ENCODE measurements around the gene XPOT. TPM values are rescaled to one million over a fixed set of nuclear protein-coding genes. Genes with fewer than 3 reads are reported as not detected.
A peak's percentile ranks its signal among the peaks of the same experiment; 100 is the strongest.

XPOT gene
- total RNA-seq, 2 donors from 2014 or later: 94.9 to 100 TPM

DNA sequence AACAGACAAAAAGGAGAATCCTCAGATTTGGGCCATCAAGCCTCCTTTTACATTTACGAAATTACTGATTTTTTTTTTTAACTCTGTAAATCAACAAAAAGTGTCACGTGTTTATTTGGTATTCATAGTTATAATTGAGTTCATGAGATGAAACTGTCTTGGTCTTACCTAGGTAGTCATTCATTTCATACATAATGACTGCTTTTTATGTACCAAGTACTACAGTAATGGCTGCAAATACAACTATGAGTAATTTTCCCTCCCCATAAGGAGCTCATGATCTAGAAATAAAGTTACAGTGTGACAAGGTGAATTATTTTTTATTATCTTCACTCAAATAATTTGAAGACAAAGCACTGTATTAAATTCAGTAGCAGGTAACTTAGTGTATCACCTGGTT is 41.3 kb downstream of the XPOT start:
- H3K27me3 Mint-ChIP-seq (ENCODE audit: insufficient read depth): no peaks in the 10 kb centered on the region
- Histone ChIP-seq H3K9ac (ENCODE audit: extremely low read depth, low read length, poor library complexity, severe bottlenecking) (no peak overlapping the region), H3K4me3 (ENCODE audit: low read length) (no peak overlapping the region), H3K27ac (ENCODE audit: low read depth, low read length) (no peak overlapping the region), H3K27me3 (ENCODE audit: control insufficient read depth, insufficient read depth, low read length, poor library complexity, severe bottlenecking) (no peaks in the 10 kb centered on the region), H3K36me3 (ENCODE audit: control insufficient read depth, insufficient read depth, low read length) (peaks cover 84% of the 10 kb centered on the region), H3K4me1 (ENCODE audit: control insufficient read depth, insufficient read depth, low read length) (no peaks in the 10 kb centered on the region), H3K9me3 (ENCODE audit: control insufficient read depth, low read length) (no peaks in the 10 kb centered on the region)
- 100% methylated on average over 1 of the region's 2 CpGs; no CpG with 5 or more reads in 1 of the 2 experiments for WGBS, 2 experiments (ENCODE audit: insufficient coverage in 1 of 2, insufficient read length in 1 of 2)
- H3K36me3 Mint-ChIP-seq (ENCODE audit: low read depth): peaks cover 66% of the 10 kb centered on the region
- no peak overlapping the region for H3K4me3 Mint-ChIP-seq
- TF ChIP-seq, protein P1, sequence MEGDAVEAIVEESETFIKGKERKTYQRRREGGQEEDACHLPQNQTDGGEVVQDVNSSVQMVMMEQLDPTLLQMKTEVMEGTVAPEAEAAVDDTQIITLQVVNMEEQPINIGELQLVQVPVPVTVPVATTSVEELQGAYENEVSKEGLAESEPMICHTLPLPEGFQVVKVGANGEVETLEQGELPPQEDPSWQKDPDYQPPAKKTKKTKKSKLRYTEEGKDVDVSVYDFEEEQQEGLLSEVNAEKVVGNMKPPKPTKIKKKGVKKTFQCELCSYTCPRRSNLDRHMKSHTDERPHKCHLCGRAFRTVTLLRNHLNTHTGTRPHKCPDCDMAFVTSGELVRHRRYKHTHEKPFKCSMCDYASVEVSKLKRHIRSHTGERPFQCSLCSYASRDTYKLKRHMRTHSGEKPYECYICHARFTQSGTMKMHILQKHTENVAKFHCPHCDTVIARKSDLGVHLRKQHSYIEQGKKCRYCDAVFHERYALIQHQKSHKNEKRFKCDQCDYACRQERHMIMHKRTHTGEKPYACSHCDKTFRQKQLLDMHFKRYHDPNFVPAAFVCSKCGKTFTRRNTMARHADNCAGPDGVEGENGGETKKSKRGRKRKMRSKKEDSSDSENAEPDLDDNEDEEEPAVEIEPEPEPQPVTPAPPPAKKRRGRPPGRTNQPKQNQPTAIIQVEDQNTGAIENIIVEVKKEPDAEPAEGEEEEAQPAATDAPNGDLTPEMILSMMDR (conservative IDR thresholded peaks at IDR 0.05): no peak
- no peak for DNase-seq
- H3K27ac Mint-ChIP-seq: no peak overlapping the region
- no peaks in the 10 kb centered on the region for H3K9me3 Mint-ChIP-seq
- H3K4me1 Mint-ChIP-seq: peaks cover 5% of the 10 kb centered on the region

DNA sequence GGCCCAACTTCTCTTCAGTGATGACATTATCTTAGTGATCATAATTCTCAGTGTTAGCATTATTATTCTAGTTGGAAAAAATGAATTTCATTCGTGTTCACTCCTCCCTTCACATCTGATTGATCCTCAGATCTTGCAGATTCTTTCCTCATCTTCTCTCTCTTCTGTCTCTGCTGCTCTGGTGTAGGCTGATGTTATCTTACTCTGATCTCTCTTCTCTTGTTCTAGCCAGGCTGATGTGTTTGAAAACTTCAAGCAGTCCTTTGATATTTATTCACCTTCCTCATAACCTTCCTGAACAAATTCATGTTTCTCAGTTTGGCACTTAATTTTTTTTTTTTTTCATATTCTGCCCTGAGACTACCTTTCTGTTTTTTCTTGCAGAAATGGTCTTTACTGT is 42.1 kb downstream of the XPOT start:
- Mint-ChIP-seq H3K9me3 (no peaks in the 10 kb centered on the region), H3K4me3 (no peak overlapping the region), H3K4me1 (peaks cover 12% of the 10 kb centered on the region), H3K27me3 (ENCODE audit: insufficient read depth) (no peaks in the 10 kb centered on the region), H3K36me3 (ENCODE audit: low read depth) (peaks cover 60% of the 10 kb centered on the region), H3K27ac (no peak overlapping the region)
- no peak for DNase-seq
- 100% methylated on average over 1 of the region's 1 CpG for WGBS, 2 experiments (ENCODE audit: insufficient coverage in 1 of 2, insufficient read length in 1 of 2)
- no peak overlapping the region for H3K9ac ChIP-seq (ENCODE audit: extremely low read depth, low read length, poor library complexity, severe bottlenecking)
- no peaks in the 10 kb centered on the region for H3K9me3 ChIP-seq (ENCODE audit: control insufficient read depth, low read length)
- H3K4me1 ChIP-seq (ENCODE audit: control insufficient read depth, insufficient read depth, low read length): no peaks in the 10 kb centered on the region
- TF ChIP-seq, protein P1 (conservative IDR thresholded peaks at IDR 0.05): no peak
- H3K4me3 ChIP-seq (ENCODE audit: low read length): no peak overlapping the region
- H3K27ac ChIP-seq (ENCODE audit: low read depth, low read length): no peak overlapping the region
- H3K36me3 ChIP-seq (ENCODE audit: control insufficient read depth, insufficient read depth, low read length): peaks cover 76% of the 10 kb centered on the region
- H3K27me3 ChIP-seq (ENCODE audit: control insufficient read depth, insufficient read depth, low read length, poor library complexity, severe bottlenecking): no peaks in the 10 kb centered on the region

GRCh38 chr12:64450057-64450640 is 46.0 kb downstream of the XPOT start:
- Histone ChIP-seq H3K36me3 (ENCODE audit: control insufficient read depth, insufficient read depth, low read length) (peaks cover 40% of the 10 kb centered on the region), H3K9me3 (ENCODE audit: control insufficient read depth, low read length) (no peaks in the 10 kb centered on the region), H3K4me3 (ENCODE audit: low read length) (peak overlapping the region; percentile 100), H3K9ac (ENCODE audit: extremely low read depth, low read length, poor library complexity, severe bottlenecking) (no peak overlapping the region), H3K27me3 (ENCODE audit: control insufficient read depth, insufficient read depth, low read length, poor library complexity, severe bottlenecking) (no peaks in the 10 kb centered on the region), H3K27ac (ENCODE audit: low read depth, low read length) (peak overlapping the region; percentile 18), H3K4me1 (ENCODE audit: control insufficient read depth, insufficient read depth, low read length) (peaks cover 3% of the 10 kb centered on the region)
- Mint-ChIP-seq H3K36me3 (ENCODE audit: low read depth) (peaks cover 34% of the 10 kb centered on the region), H3K4me3 (peak overlapping the region; percentile 92), H3K27me3 (ENCODE audit: insufficient read depth) (no peaks in the 10 kb centered on the region), H3K27ac (peak overlapping the region; percentile 98), H3K4me1 (peaks cover 17% of the 10 kb centered on the region), H3K9me3 (no peaks in the 10 kb centered on the region)
- TF ChIP-seq, protein P1 (conservative IDR thresholded peaks at IDR 0.05): no peak
- 88% methylated on average over 2 of the region's 2 CpGs; no CpG with 5 or more reads in 1 of the 2 experiments for WGBS, 2 experiments (ENCODE audit: insufficient coverage in 1 of 2, insufficient read length in 1 of 2)
- DNase-seq: no peak
